HG03064 (cell line): Measurements from ENCODE around the gene SLC4A1.

Source experiments
- ATAC-seq: cut with Tn5 transposase; IDR thresholded peaks from one replicate; pipeline ENCODE4 v1.9.1; 2021; ENCODE audit warnings: low read depth; ENCODE audit not compliant: unreplicated experiment

SLC4A1 gene

GRCh38 chr17:44209786-44210341, 58.1 kb downstream of the SLC4A1 start:
- no peak for ATAC-seq

GRCh38 chr17:44207743-44208142, 60.2 kb downstream of the SLC4A1 start:
- ATAC-seq: no peak

- ATAC-seq: no peak
These were observed 60.6 kb downstream of the SLC4A1 start for GRCh38 chr17:44207319-44207718.

- ATAC-seq: no peak
These were observed 61.1 kb downstream of the SLC4A1 start for GRCh38 chr17:44206825-44207155.

- no peak for ATAC-seq
These were observed 61.7 kb downstream of the SLC4A1 start for GRCh38 chr17:44205962-44206824.

- no peak for ATAC-seq
These were observed 63.5 kb downstream of the SLC4A1 start for GRCh38 chr17:44204441-44204882.

- ATAC-seq: no peak
These were observed 64.0 kb downstream of the SLC4A1 start for GRCh38 chr17:44203731-44204440.

GRCh38 chr17:44202756-44203155, 65.2 kb downstream of the SLC4A1 start:
- ATAC-seq: no peak

- ATAC-seq: no peak
These were observed 67.3 kb downstream of the SLC4A1 start for GRCh38 chr17:44200478-44201155.

- peak; percentile 53 for ATAC-seq
These were observed 68.1 kb downstream of the SLC4A1 start, which contains the start of gene ATXN7L3 for GRCh38 chr17:44199553-44200477. Gene ATXN7L3 (minus strand): TSS chr17:44199884. CDS start chr17:44198070, 1,814 bp downstream.

- ATAC-seq: peak; percentile 9
These were observed 69.0 kb downstream of the SLC4A1 start for GRCh38 chr17:44198721-44199552.
